Hematopoietic multipotent progenitor cell treated with erythropoietin and hydrocortisone succinate and interleukin-3 and kit ligand, for 17 days (in vitro differentiated cells): ENCODE results near the gene MAP2K7.
"Not testable (repeated sequence)": the region's sequence is repeated elsewhere in the genome, so short reads cannot be mapped to it uniquely, and the experiment has no call there.

ENCODE experiments used
- DNase-seq: peaks from one replicate; pipeline ENCODE4 v3.0.0-alpha.2; 2015; ENCODE audit warnings: low spot score

Gene MAP2K7

DNA sequence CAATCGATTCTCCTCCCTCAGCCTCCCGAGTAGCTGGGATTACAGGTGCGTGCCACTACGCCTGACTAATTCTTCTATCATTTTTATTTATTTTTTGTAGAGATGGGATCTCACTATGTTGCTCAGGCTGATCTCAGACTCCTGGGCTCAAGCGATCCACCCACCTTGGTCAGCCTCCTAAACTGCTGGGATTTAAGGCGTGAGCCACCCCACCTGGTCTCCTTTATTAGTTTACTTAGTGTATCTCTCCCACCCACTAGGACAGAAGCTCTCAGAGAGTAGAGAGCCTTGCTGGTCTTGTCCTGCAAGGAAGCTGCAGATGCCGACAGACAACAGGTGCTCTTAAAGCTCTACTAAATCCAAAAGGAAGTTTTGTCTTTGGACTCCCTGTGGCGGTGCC is 17.9 kb upstream of the MAP2K7 start:
- no peak for DNase-seq

DNA sequence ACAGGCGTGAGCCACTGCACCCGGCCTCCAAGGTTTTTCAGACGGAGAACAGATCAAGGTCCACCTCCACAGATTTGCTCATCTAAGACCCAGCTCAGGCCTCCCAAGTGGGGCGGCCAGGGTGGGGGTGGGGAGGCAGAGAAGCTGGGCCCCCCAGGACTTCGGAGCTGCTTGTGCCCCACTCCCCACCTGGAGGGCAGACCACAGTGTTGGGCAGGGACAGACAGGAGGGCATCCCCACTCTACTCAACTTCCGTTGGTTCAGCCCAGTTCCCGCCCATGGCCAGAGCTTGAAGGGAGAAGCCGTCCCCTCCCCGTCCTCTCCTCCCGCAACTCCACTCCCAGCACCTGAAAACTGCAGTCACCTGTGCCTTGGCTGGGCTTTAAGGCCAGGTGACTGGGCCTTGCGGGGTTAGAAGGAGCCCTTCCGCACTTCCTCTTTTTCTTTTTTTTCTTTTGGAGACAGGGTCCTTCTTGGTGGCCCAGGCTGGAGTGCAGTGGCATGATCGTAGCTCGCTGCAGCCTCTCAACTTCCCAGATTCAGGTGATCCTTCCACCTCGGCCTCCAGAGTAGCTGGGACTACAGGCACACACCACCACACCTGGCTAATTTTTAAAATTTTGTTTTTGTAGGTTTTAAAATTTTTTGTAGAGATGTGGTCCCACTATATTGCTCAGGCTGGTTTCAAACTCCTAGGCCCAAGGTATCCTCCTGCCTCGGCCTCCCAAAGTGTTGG is 16.1 kb upstream of the MAP2K7 start:
- no peak for DNase-seq

- DNase-seq, result no peak
These were observed 15.4 kb upstream of the MAP2K7 start, which contains the start of gene LRRC8E for GRCh38 chr19:7888145-7888825. TSS of gene LRRC8E (plus strand) at chr19:7888510. CDS start at chr19:7895604, 7,094 bp downstream.

- DNase-seq, result no peak
These were observed 14.9 kb upstream of the MAP2K7 start for GRCh38 chr19:7888826-7889217.

GRCh38 chr19:7893362-7894101 is 10.1 kb upstream of the MAP2K7 start:
- DNase-seq, result not testable (repeated sequence)

GRCh38 chr19:7894612-7895309 is 8.9 kb upstream of the MAP2K7 start:
- no peak for DNase-seq

DNA sequence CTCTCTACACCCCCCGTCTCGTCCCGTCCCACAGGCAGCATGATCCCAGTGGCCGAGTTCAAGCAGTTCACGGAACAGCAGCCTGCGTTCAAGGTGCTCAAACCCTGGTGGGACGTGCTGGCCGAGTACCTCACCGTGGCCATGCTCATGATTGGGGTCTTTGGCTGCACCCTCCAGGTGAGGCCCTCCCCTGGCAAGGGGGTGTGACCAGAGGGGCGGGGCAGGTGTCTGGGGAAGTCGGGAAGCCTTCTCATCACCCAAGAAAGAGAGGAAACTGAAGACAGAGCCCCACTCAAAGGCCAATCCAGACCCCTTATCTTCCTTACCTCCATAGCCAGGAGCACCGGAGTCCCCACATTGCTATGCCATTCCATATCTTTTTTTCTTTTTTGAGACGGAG is 8.1 kb upstream of the MAP2K7 start:
- DNase-seq, result no peak

- no peak for DNase-seq
These were observed 6.4 kb upstream of the MAP2K7 start for GRCh38 chr19:7897292-7897691.

- DNase-seq, result no peak
These were observed 4.7 kb upstream of the MAP2K7 start for GRCh38 chr19:7898967-7899366.

DNA sequence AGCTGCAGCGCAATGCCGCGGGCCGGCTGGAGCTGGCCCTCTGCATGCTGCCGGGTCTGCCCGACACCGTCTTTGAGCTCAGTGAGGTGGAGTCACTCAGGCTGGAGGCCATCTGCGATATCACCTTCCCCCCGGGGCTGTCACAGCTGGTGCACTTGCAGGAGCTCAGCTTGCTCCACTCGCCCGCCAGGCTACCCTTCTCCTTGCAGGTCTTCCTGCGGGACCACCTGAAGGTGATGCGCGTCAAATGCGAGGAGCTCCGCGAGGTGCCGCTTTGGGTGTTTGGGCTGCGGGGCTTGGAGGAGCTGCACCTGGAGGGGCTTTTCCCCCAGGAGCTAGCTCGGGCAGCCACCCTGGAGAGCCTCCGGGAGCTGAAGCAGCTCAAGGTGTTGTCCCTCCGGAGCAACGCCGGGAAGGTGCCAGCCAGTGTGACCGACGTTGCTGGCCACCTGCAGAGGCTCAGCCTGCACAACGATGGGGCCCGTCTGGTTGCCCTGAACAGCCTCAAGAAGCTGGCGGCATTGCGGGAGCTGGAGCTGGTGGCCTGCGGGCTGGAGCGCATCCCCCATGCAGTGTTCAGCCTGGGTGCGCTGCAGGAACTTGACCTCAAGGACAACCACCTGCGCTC is 3.8 kb upstream of the MAP2K7 start:
- no peak for DNase-seq

GRCh38 chr19:7900401-7900870 is 3.2 kb upstream of the MAP2K7 start:
- no peak for DNase-seq

DNA sequence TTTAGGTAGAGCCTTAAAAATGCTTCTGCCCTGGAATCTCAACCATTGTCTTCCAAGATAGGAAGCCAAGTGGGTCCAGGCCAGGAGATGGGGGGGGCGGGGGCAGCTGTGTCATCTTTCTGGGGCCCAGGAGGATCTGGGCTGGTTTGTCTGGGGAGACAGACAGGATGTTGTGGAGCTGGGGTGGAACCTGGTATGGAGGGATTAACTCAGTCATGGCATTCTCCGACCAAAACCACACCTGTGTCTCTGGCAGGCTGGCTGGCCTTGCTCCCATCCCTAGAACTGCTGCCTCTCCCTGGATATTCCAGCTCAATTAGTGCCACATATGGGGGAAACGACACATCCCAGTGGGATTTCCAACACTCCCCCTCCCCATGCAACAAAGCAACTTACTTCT is 2.7 kb upstream of the MAP2K7 start:
- no peak for DNase-seq

GRCh38 chr19:7901337-7901736 is 2.3 kb upstream of the MAP2K7 start:
- DNase-seq, result no peak

GRCh38 chr19:7902796-7903243 is 857 bp upstream of the MAP2K7 start:
- DNase-seq, result no peak

GRCh38 chr19:7904074-7905020 is 670 bp downstream of the MAP2K7 start:
- DNase-seq, result no peak

- DNase-seq, result no peak
These were observed 1.6 kb downstream of the MAP2K7 start for GRCh38 chr19:7905268-7905667.

DNA sequence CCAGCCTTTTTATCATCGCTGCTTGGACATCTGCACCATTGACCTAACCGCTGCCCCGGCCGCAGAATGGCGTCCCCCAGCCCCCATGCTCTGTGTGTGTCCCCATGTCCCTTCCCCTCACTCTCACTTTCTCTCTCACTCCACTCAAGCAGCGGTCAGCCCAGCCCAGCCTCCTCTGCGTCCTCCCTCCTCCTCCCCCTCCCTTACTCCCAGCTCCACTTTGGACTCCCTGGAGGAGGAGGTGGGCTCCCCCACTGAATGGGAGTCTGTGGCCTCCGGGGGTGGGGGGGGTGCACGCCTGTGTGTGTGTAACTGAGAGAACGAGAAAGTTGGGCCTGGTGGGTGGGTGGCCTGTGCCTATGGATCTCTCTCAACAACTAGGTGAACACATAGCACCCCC is 2.2 kb downstream of the MAP2K7 start:
- DNase-seq, result no peak

GRCh38 chr19:7907122-7907521 is 3.4 kb downstream of the MAP2K7 start:
- no peak for DNase-seq

DNA sequence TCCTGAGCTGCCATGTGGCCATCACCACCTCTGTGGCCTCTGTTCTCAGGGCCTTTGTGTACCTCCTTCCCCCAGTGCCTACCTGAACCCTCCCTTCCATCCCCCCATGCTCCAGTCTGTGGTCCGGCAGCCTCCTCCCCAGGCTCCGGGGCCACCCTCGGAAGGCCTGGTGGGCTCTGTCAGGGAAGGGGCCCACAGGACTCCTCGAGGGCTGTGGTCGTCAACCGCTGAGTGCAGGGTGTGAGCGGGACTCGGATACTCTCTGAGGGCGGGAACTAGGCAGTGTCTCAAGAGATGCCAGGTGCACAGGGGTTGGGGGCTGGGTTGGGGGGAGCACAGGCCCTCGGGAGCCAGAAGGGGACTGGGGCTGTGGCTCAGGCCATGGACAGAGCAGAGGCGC is 3.9 kb downstream of the MAP2K7 start:
- DNase-seq, result no peak

- peak; percentile 60 for DNase-seq
These were observed 4.5 kb downstream of the MAP2K7 start for GRCh38 chr19:7908078-7908699.
